Raji (cell line): ENCODE data around the gene UGT1A8.

Source experiments
- POLR2A ChIP-seq: IDR thresholded peaks from 2 replicates; pipeline ENCODE4 v1.6.1; 2011; ENCODE audit warnings: low read depth, low read length, control low read depth; ENCODE audit not compliant: insufficient read depth

UGT1A8 gene

GRCh38 chr2:233814056-233814835 is 196.8 kb downstream of the UGT1A8 start:
- TF ChIP-seq POLR2A = no peak

- no peak for TF ChIP-seq POLR2A
Measured at GRCh38 chr2:233815861-233816260, 198.4 kb downstream of the UGT1A8 start.

GRCh38 chr2:233816334-233816733 is 198.9 kb downstream of the UGT1A8 start:
- TF ChIP-seq POLR2A = no peak

GRCh38 chr2:233816771-233817170 is 199.3 kb downstream of the UGT1A8 start:
- no peak for TF ChIP-seq POLR2A

- TF ChIP-seq POLR2A = no peak
Measured at GRCh38 chr2:233817361-233817911, 200.0 kb downstream of the UGT1A8 start.

- TF ChIP-seq POLR2A = no peak
Measured at GRCh38 chr2:233817995-233818638, 200.7 kb downstream of the UGT1A8 start.

- TF ChIP-seq POLR2A = no peak
Measured at GRCh38 chr2:233818639-233819621, 201.5 kb downstream of the UGT1A8 start.

GRCh38 chr2:233819884-233820773 is 202.7 kb downstream of the UGT1A8 start:
- TF ChIP-seq POLR2A = no peak

- TF ChIP-seq POLR2A = no peak
Measured at GRCh38 chr2:233820774-233821105, 203.3 kb downstream of the UGT1A8 start.

- TF ChIP-seq POLR2A = no peak
Measured at GRCh38 chr2:233821196-233821595, 203.8 kb downstream of the UGT1A8 start.

GRCh38 chr2:233821709-233822100 is 204.3 kb downstream of the UGT1A8 start:
- no peak for TF ChIP-seq POLR2A

- no peak for TF ChIP-seq POLR2A
Measured at GRCh38 chr2:233822101-233822771, 204.8 kb downstream of the UGT1A8 start.
